ENCODE measurements around the gene CACNA2D3.

Gene CACNA2D3

GRCh38 chr3:54733106-54734006, 611.0 kb downstream of the CACNA2D3 start:
- Histone ChIP-seq H3K9ac (ENCODE audit: low read length) (no peak overlapping the region), H3K36me3 (ENCODE audit: control insufficient read depth, insufficient read depth, low read length, severe bottlenecking) (no peaks in the 10 kb centered on the region), H3K9me3 (ENCODE audit: control insufficient read depth, low read length) (peaks cover 9% of the 10 kb centered on the region), H3K4me1 (ENCODE audit: control insufficient read depth, insufficient read depth, low read length) (peaks cover 8% of the 10 kb centered on the region), H3K27me3 (replicated peaks; ENCODE audit: control insufficient read depth, insufficient read depth, low read length) (no peaks in the 10 kb centered on the region), H3K4me3 (ENCODE audit: low read length) (no peak overlapping the region)
- no peak for DNase-seq (ENCODE audit: low read depth)

- no peak overlapping the region for H3K9ac ChIP-seq (ENCODE audit: low read length)
- no peaks in the 10 kb centered on the region for H3K9me3 ChIP-seq (ENCODE audit: control insufficient read depth, low read length)
- no peaks in the 10 kb centered on the region for H3K36me3 ChIP-seq (ENCODE audit: control insufficient read depth, insufficient read depth, low read length, severe bottlenecking)
- H3K4me1 ChIP-seq (ENCODE audit: control insufficient read depth, insufficient read depth, low read length) = peaks cover 8% of the 10 kb centered on the region
- DNase-seq (ENCODE audit: low read depth) = peak; percentile 17
- peak overlapping the region; percentile 12 for H3K4me3 ChIP-seq (ENCODE audit: low read length)
- H3K27me3 ChIP-seq (replicated peaks; ENCODE audit: control insufficient read depth, insufficient read depth, low read length) = no peaks in the 10 kb centered on the region
These were observed 614.1 kb downstream of the CACNA2D3 start for GRCh38 chr3:54736459-54736858.

GRCh38 chr3:54743755-54744154, 621.4 kb downstream of the CACNA2D3 start:
- no peaks in the 10 kb centered on the region for H3K36me3 ChIP-seq (ENCODE audit: control insufficient read depth, insufficient read depth, low read length, severe bottlenecking)
- H3K27me3 ChIP-seq (replicated peaks; ENCODE audit: control insufficient read depth, insufficient read depth, low read length) = no peaks in the 10 kb centered on the region
- H3K4me1 ChIP-seq (ENCODE audit: control insufficient read depth, insufficient read depth, low read length) = peaks cover 4% of the 10 kb centered on the region
- no peak for DNase-seq (ENCODE audit: low read depth)
- no peak overlapping the region for H3K4me3 ChIP-seq (ENCODE audit: low read length)
- H3K9me3 ChIP-seq (ENCODE audit: control insufficient read depth, low read length) = no peaks in the 10 kb centered on the region
- H3K9ac ChIP-seq (ENCODE audit: low read length) = no peak overlapping the region

- DNase-seq (ENCODE audit: low read depth) = no peak
- Histone ChIP-seq H3K4me3 (ENCODE audit: low read length) (no peak overlapping the region), H3K27me3 (replicated peaks; ENCODE audit: control insufficient read depth, insufficient read depth, low read length) (no peaks in the 10 kb centered on the region), H3K4me1 (ENCODE audit: control insufficient read depth, insufficient read depth, low read length) (peaks cover 4% of the 10 kb centered on the region), H3K9me3 (ENCODE audit: control insufficient read depth, low read length) (no peaks in the 10 kb centered on the region), H3K36me3 (ENCODE audit: control insufficient read depth, insufficient read depth, low read length, severe bottlenecking) (no peaks in the 10 kb centered on the region), H3K9ac (ENCODE audit: low read length) (no peak overlapping the region)
These were observed 621.9 kb downstream of the CACNA2D3 start for GRCh38 chr3:54744291-54744690.

GRCh38 chr3:54745843-54746242, 623.5 kb downstream of the CACNA2D3 start:
- Histone ChIP-seq H3K9me3 (ENCODE audit: control insufficient read depth, low read length) (no peaks in the 10 kb centered on the region), H3K36me3 (ENCODE audit: control insufficient read depth, insufficient read depth, low read length, severe bottlenecking) (no peaks in the 10 kb centered on the region), H3K9ac (ENCODE audit: low read length) (no peak overlapping the region), H3K4me1 (ENCODE audit: control insufficient read depth, insufficient read depth, low read length) (peaks cover 4% of the 10 kb centered on the region), H3K4me3 (ENCODE audit: low read length) (no peak overlapping the region), H3K27me3 (replicated peaks; ENCODE audit: control insufficient read depth, insufficient read depth, low read length) (no peaks in the 10 kb centered on the region)
- no peak for DNase-seq (ENCODE audit: low read depth)

GRCh38 chr3:54746722-54747121, 624.4 kb downstream of the CACNA2D3 start:
- H3K9me3 ChIP-seq (ENCODE audit: control insufficient read depth, low read length) = no peaks in the 10 kb centered on the region
- peak; percentile 54 for DNase-seq (ENCODE audit: low read depth)
- no peaks in the 10 kb centered on the region for H3K27me3 ChIP-seq (replicated peaks; ENCODE audit: control insufficient read depth, insufficient read depth, low read length)
- H3K4me3 ChIP-seq (ENCODE audit: low read length) = no peak overlapping the region
- no peak overlapping the region for H3K9ac ChIP-seq (ENCODE audit: low read length)
- peaks cover 4% of the 10 kb centered on the region for H3K4me1 ChIP-seq (ENCODE audit: control insufficient read depth, insufficient read depth, low read length)
- no peaks in the 10 kb centered on the region for H3K36me3 ChIP-seq (ENCODE audit: control insufficient read depth, insufficient read depth, low read length, severe bottlenecking)

- H3K36me3 ChIP-seq (ENCODE audit: control insufficient read depth, insufficient read depth, low read length, severe bottlenecking) = no peaks in the 10 kb centered on the region
- no peak overlapping the region for H3K4me3 ChIP-seq (ENCODE audit: low read length)
- no peak overlapping the region for H3K9ac ChIP-seq (ENCODE audit: low read length)
- no peaks in the 10 kb centered on the region for H3K27me3 ChIP-seq (replicated peaks; ENCODE audit: control insufficient read depth, insufficient read depth, low read length)
- H3K9me3 ChIP-seq (ENCODE audit: control insufficient read depth, low read length) = no peaks in the 10 kb centered on the region
- DNase-seq (ENCODE audit: low read depth) = peak; percentile 32
- no peaks in the 10 kb centered on the region for H3K4me1 ChIP-seq (ENCODE audit: control insufficient read depth, insufficient read depth, low read length)
These were observed 633.4 kb downstream of the CACNA2D3 start for GRCh38 chr3:54755756-54756155.

GRCh38 chr3:54756330-54756731, 634.0 kb downstream of the CACNA2D3 start:
- H3K36me3 ChIP-seq (ENCODE audit: control insufficient read depth, insufficient read depth, low read length, severe bottlenecking) = no peaks in the 10 kb centered on the region
- DNase-seq (ENCODE audit: low read depth) = peak; percentile 77
- H3K9ac ChIP-seq (ENCODE audit: low read length) = no peak overlapping the region
- H3K4me3 ChIP-seq (ENCODE audit: low read length) = no peak overlapping the region
- no peaks in the 10 kb centered on the region for H3K9me3 ChIP-seq (ENCODE audit: control insufficient read depth, low read length)
- no peaks in the 10 kb centered on the region for H3K27me3 ChIP-seq (replicated peaks; ENCODE audit: control insufficient read depth, insufficient read depth, low read length)
- no peaks in the 10 kb centered on the region for H3K4me1 ChIP-seq (ENCODE audit: control insufficient read depth, insufficient read depth, low read length)

GRCh38 chr3:54758461-54758860, 636.1 kb downstream of the CACNA2D3 start:
- no peaks in the 10 kb centered on the region for H3K27me3 ChIP-seq (replicated peaks; ENCODE audit: control insufficient read depth, insufficient read depth, low read length)

GRCh38 chr3:54759166-54759565, 636.8 kb downstream of the CACNA2D3 start:
- H3K27me3 ChIP-seq (replicated peaks; ENCODE audit: control insufficient read depth, insufficient read depth, low read length) = no peaks in the 10 kb centered on the region
- DNase-seq (ENCODE audit: low read depth) = no peak

More at GRCh38 chr3:54758461-54758860, 636.1 kb downstream of the CACNA2D3 start:
- DNase-seq (ENCODE audit: low read depth) = no peak
- Histone ChIP-seq H3K9me3 (ENCODE audit: control insufficient read depth, low read length) (no peaks in the 10 kb centered on the region), H3K9ac (ENCODE audit: low read length) (no peak overlapping the region), H3K36me3 (ENCODE audit: control insufficient read depth, insufficient read depth, low read length, severe bottlenecking) (no peaks in the 10 kb centered on the region), H3K4me3 (ENCODE audit: low read length) (no peak overlapping the region), H3K4me1 (ENCODE audit: control insufficient read depth, insufficient read depth, low read length) (no peaks in the 10 kb centered on the region)

GRCh38 chr3:54760201-54760600, 637.8 kb downstream of the CACNA2D3 start:
- Histone ChIP-seq H3K27me3 (replicated peaks; ENCODE audit: control insufficient read depth, insufficient read depth, low read length) (no peaks in the 10 kb centered on the region), H3K9ac (ENCODE audit: low read length) (no peak overlapping the region), H3K36me3 (ENCODE audit: control insufficient read depth, insufficient read depth, low read length, severe bottlenecking) (no peaks in the 10 kb centered on the region), H3K9me3 (ENCODE audit: control insufficient read depth, low read length) (no peaks in the 10 kb centered on the region), H3K4me1 (ENCODE audit: control insufficient read depth, insufficient read depth, low read length) (no peaks in the 10 kb centered on the region), H3K4me3 (ENCODE audit: low read length) (no peak overlapping the region)
- DNase-seq (ENCODE audit: low read depth) = no peak

More at GRCh38 chr3:54759166-54759565, 636.8 kb downstream of the CACNA2D3 start:
- H3K9ac ChIP-seq (ENCODE audit: low read length) = no peak overlapping the region
- no peak overlapping the region for H3K4me3 ChIP-seq (ENCODE audit: low read length)
- H3K4me1 ChIP-seq (ENCODE audit: control insufficient read depth, insufficient read depth, low read length) = no peaks in the 10 kb centered on the region
- no peaks in the 10 kb centered on the region for H3K9me3 ChIP-seq (ENCODE audit: control insufficient read depth, low read length)
- no peaks in the 10 kb centered on the region for H3K36me3 ChIP-seq (ENCODE audit: control insufficient read depth, insufficient read depth, low read length, severe bottlenecking)
